SU-DHL-6 (cell line): ENCODE results near the gene GFM2.

Experiments
- EZH2phosphoT487 ChIP-seq: fragments of 200-600 bp; sonication (generic), shearing (Covaris generic); conservative IDR thresholded peaks from 2 replicates; pipeline ENCODE4 v1.6.1; 2018; ENCODE audit warnings: mild to moderate bottlenecking, antibody characterized with exemption, low read length, moderate library complexity, mixed read lengths
- TF ChIP-seq, protein P1 (sequence below): fragments of 200-600 bp; sonication (generic); IDR thresholded peaks from one replicate; pipeline ENCODE4 v1.5.1; 2017; ENCODE audit warnings: antibody characterized with exemption, mild to moderate bottlenecking, low read length, moderate library complexity; ENCODE audit not compliant: insufficient read depth, poor library complexity, severe bottlenecking

DNA sequence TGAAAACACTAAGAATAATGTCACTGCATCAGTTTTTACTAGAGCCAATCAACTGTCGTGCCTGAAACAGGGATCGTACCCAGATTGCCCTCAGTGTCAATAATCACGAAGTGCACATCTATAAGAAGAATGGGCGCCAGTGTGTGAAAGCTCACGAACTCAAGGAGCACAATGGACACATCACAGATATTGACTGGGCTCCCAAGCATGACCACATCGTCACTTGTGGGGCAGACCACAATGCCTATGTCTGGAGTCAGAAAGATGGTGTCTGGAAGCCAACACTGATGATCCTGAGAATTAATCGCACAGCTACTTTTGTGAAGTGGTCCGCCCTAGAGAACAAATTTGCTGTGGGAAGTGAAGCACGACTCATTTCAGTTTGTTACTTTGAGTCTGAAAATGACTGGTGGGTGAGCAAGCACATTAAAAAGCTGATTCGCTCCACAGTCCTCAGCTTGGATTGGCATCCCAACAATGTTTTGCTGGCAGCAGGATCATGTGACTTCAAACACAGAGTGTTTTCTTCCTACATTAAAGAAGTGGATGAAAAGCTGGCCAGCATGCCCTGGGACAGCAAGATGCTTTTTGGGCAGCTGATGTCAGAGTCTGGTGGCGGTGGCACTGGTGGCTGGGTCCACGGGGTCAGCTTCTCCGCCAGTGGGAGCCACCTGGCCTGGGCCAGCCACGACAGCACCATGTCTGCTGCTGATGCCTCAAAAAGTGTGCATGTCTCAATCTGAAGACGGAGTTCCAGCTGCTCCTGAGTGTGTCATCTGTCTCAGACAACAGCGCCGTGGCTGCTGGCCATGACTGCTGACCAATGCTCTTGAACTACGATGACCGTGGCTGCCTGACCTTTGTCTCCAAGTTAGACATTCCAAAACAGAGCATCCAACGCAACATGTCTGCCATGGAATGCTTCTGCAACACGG lies 32.3 kb upstream of the GFM2 start:
- TF ChIP-seq, protein P1, sequence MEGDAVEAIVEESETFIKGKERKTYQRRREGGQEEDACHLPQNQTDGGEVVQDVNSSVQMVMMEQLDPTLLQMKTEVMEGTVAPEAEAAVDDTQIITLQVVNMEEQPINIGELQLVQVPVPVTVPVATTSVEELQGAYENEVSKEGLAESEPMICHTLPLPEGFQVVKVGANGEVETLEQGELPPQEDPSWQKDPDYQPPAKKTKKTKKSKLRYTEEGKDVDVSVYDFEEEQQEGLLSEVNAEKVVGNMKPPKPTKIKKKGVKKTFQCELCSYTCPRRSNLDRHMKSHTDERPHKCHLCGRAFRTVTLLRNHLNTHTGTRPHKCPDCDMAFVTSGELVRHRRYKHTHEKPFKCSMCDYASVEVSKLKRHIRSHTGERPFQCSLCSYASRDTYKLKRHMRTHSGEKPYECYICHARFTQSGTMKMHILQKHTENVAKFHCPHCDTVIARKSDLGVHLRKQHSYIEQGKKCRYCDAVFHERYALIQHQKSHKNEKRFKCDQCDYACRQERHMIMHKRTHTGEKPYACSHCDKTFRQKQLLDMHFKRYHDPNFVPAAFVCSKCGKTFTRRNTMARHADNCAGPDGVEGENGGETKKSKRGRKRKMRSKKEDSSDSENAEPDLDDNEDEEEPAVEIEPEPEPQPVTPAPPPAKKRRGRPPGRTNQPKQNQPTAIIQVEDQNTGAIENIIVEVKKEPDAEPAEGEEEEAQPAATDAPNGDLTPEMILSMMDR = no peak
- no peak for TF ChIP-seq EZH2phosphoT487
